Lower leg skin (tissue), 3 donors: Measurements from ENCODE around the gene MX2.

ENCODE experiments used
- CTCF ChIP-seq, 3 donors: fragments of 450-650 bp; IDR thresholded peaks; one replicate each; pipeline ENCODE4 v1.5.1; 2016; ENCODE audit warnings: antibody characterized with exemption in 3 of 3, mild to moderate bottlenecking in 3 of 3, moderate library complexity in 2 of 3
- POLR2A ChIP-seq, 2 donors: fragments of 450-650 bp; IDR thresholded peaks; one replicate each; pipeline ENCODE4 v1.6.1; 2016 to 2017; ENCODE audit warnings: antibody characterized with exemption in 2 of 2, mild to moderate bottlenecking in 1 of 2, moderate library complexity in 1 of 2

DNA sequence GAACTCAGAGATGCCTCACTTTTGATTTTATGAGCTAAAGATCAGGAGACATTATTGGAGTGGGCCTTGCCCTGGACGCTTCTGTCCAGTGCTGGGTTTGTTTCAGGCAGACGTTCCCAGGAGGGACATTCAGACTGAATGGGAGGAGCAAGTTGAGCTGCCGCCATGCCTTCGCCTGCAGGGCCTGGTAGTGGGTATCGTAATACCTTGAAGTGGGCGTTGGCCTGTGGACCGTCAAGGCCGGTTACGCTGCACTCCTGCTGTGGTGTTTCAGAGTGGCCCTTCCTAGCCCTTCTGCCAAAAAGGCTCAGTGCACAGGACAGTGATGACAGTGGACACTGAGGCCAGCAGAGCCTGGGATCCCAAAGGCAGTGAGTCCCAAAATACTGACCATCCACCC, 43.6 kb upstream of the MX2 start:
- TF ChIP-seq CTCF (IDR thresholded peaks at IDR 0.05) (no peak), POLR2A (IDR thresholded peaks at IDR 0.05) (no peak)
